ENCODE results near the gene SCARF2.
"Not testable (repeated sequence)": the region's sequence is repeated elsewhere in the genome, so short reads cannot be mapped to it uniquely, and the experiment has no call there.

SCARF2 gene

DNA sequence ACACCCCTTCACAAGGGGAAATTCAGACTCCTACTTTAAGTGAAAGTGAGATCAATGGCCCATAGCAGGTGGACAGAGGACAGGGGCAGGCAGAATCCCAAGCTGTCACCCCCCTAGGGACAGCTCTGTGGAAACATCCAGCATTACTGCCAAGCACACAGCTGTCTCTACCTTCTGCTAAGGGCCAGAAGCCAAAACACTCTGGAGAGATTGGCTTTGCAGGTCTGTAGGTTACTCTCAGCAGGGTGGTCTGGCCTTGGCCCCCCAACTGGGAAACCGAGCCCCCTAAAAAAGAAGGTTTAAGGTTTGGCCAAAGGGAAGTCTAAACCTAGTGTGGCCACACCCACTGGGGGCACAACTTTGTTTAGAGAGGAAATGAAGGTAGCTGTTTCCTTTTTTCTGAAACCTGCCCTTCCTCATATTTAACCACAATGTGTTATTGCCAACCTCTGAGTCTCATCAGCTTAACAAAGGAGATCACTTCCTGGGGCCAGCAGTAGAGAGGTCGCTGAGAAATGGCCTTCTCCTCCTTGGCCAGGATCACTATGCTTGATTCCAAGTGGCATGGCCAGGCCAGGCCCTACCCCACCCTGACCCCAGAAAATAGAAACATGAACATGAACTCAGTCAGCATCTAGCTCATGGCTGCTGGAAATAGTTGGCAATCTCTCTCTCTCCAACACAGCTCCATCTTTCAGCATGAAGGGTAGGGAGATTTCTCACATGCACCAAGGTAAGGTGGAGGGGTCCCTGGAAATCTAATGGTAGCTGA is 25.9 kb upstream of the SCARF2 start:
- DNase-seq (ENCODE audit: low read depth, low spot score) = no peak

DNA sequence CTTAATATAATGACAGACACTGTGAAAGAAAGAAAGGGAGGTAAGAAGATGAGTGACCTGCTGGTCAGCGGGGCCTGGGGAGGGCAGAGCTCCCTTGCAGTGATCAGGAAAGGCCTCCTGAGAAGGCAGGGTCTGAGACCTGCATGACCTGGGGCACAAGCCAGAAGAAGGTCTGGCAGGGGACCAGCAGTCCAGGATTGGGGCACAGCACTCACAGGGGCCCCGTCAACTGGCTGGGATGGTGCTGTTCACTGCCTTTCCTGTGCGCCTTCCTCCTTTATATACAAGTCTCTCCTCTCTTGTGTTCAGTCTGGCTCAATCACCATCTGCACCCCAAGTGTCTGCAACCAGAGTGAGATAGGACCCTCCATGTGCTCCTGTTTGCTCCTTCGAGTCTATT is 22.2 kb upstream of the SCARF2 start:
- no peak for DNase-seq (ENCODE audit: low read depth, low spot score)

DNA sequence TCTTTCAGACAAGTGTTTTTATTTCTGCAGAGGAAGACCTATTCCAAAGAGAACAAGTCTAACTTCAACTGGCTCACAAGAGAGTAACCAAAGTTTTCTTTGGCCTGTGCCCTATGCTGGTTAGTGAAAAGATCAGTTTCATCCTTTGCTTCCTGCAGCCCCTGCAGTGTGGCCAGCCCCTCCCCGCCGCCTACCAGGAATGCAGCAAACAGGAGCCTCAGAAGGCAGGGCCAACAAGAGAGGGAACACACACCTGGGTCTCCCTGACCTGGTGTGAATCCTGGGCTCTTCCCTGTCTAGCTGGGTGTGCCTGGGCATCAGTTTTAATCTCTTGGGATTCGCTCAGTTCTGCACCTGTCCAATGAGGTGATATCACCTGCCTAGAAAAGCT is 21.5 kb upstream of the SCARF2 start:
- no peak for DNase-seq (ENCODE audit: low read depth, low spot score)

DNA sequence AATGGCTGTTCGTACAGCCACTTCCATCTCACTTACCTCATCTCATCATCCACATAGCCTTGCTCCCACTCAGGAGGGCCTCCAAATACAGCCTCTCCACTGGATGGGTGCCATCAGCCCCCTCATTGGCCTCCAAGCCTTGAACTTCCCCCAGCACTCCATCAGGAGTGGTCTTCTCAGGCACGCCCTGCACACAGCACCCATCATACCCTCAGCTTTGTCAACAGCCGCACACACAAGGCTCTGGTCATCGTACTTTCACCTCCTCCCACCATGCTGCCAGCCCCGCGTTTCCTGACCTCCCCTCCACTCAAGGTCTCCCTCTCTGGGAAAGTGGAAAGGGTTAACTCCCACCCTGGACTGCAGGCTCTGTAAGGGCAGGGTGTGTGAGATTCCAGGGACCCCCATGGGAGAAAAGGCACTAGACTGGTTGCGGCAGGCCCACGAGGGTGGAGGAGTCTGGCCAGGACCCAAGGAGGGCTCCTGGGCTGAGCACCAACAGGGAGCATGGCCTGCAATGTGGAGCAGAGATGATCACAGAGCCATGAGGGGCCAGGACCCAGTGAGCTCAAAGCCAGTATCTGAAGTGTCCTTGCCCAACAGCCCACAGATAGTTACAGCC is 21.0 kb upstream of the SCARF2 start:
- no peak for DNase-seq (ENCODE audit: low read depth, low spot score)

DNA sequence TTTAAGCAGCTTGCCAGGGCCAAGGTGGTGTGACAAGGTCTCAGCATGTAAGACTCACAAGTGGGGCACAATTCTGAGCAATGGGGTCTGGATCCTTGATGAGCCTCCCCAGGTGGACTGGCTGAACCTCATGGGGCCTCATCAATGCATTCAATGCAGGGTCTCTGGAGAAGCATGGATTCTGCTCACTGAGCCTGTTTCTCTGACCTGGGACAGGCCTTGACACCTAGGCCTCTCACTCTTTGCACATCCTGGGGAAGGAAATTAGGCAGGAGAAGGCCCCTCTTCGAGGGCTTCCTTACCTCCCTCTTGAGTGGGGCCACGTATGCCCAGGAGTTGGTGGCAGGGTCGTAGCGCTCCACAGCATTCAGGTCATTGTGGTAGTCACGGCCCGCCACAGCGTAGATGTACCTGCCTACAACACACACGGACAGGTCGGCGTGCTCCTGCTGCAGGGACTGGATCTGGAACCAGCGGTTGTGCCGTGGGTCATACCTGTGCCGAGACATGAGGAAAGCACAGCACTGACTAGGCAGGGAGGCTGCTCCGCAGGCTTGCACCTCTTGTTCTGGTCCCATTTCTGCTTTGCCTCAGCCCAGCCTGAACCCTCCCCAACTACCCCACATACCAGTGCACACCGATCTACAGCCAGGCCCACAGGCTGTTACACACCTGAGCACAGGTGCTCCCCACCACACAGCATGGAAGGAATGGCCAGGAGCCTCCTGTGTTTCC is 20.0 kb upstream of the SCARF2 start:
- DNase-seq (ENCODE audit: low read depth, low spot score) = no peak

DNA sequence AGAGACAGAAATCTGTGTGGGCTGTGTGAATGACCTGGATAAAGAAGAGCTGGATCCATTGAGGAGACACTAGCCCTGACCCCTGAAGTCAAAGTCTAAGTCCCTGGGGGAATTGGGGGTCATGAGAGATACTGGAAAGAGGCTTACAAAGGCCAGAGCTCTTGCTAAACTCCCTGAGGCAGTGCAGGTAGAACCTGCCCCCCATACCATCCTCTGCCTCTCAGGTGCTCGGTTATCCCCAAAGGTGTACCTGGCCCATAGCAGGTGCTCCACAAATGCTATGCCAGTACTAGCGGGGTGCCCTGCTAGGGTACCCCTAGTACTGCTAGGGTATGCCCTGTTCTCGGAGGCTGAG is 19.1 kb upstream of the SCARF2 start:
- no peak for DNase-seq (ENCODE audit: low read depth, low spot score)

DNA sequence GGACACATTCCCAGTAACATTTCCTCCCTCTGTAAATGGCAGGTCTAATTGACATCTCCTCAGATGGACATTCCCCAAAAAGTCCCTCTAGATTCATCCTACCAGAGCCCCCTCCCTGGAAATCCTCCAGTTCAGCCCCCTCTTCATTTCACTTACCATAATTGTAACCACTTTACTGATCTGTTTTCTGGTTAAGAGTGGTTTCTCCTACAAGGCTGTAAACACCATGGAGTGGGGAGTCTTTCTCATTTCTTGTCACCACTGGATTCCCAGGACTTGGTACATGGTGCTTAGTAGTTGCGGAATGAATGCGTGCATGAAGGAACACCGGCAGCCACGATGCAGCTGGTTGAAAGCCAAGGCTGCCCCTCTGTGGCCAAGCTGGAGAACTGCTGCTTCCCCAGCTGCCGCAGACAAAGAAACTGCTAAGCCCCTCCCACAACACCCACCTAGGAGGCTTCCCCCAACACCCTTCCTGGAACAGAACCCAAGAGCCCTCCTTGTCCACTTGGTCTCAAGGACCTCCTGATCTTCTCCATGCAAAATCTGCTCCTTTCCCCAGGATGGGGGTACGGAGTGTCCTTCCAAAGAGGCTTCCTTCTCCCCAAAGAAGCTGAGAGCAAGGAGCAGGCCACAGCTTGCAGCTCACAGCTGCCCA is 18.6 kb upstream of the SCARF2 start:
- peak; percentile 39 for DNase-seq (ENCODE audit: low read depth, low spot score)

DNA sequence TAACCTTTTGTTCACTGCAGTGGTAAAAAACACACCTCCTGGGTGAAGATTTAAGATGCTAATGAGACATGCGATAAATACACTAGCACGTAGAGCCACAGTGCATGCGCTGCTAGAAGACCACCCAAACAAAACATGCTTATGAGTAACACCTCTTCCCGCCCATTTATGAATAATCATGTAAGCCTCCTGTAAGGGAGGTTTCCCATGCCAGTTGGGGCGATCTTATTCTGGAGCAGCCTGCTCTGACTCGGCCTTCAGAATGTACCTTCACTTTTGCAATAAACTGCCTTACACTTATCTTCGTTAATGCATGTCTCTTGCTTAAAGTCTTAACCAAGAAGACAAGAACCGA is 18.1 kb upstream of the SCARF2 start:
- DNase-seq (ENCODE audit: low read depth, low spot score) = no peak

DNA sequence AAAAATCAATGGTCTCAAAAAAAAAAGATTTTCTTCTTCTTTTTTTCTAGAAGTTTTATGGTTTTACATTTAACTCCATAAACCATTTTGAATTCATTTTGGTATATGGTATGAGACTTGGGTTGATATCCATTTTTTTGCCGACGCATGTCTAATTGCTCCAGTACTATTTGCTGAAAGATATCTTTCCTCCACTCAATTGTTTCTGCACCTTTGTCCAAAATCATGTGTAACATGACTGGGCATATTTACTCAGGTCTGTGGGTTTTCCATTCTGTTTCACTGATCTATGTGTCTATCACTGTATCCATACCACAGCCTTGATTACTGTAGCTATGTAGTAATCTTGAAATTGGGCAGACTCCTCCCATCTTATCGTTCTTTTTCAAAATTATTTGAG is 15.6 kb upstream of the SCARF2 start:
- DNase-seq (ENCODE audit: low read depth, low spot score) = no peak

DNA sequence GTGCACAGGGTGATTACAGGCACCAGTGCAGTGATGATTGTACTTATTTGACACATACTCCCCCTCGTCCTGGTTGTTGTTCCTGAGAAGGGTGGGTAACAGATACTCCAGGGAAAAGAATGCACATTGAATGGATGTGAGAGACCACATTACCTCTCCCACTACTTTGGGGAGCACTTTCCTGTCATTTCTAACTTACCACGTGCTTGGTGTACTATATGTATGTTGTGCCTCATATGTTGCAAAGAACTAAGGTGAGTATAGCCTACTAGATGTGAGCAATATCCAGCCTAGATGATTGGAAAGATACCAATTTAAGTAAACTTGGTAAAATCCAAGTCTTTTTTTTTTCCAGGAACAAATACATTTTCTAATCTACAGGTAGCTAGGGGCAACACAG is 14.3 kb upstream of the SCARF2 start:
- DNase-seq (ENCODE audit: low read depth, low spot score) = no peak

DNA sequence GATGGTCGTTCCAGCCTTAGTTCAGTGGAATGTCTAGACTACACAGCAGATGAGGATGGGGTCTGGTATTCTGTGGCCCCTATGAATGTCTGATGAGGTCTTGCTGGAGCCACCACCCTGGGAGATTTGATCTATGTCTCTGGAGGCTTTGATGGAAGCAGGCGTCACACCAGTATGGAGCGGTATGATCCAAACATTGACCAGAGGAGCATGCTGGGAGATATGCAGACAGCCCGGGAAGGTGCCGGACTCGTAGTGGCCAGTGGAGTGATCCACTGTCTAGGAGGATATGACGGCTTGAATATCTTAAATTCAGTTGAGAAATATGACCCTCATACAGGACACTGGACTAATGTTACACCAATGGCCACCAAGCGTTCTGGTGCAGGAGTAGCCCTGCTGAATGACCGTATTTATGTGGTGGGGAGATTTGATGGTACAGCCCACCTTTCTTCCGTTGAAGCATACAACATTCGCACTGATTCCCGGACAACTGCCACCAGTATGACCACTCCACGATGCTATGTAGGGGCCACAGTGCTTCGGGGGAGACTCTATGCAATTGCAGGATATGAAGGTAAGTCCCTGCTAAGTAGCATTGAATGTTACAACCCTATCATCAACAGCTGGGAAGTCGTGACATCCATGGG is 13.6 kb upstream of the SCARF2 start:
- not testable (repeated sequence) for DNase-seq (ENCODE audit: low read depth, low spot score)

DNA sequence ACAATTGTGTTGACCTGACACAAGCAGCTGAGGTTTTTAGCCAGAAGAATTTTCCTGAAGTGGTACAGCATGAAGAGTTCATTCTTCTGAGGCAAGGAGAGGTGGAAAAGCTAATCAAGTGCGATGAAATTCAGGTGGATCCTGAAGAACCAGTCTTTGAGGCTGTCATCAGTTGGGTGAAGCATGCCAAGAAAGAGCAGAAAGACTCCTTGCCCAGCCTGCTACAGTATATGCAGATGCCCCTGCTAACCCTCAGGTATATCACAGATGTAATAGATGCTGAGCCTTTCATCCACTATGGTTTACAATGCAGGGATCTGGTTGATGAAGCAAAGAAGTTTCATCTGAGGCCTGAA is 12.9 kb upstream of the SCARF2 start:
- DNase-seq (ENCODE audit: low read depth, low spot score) = no peak

DNA sequence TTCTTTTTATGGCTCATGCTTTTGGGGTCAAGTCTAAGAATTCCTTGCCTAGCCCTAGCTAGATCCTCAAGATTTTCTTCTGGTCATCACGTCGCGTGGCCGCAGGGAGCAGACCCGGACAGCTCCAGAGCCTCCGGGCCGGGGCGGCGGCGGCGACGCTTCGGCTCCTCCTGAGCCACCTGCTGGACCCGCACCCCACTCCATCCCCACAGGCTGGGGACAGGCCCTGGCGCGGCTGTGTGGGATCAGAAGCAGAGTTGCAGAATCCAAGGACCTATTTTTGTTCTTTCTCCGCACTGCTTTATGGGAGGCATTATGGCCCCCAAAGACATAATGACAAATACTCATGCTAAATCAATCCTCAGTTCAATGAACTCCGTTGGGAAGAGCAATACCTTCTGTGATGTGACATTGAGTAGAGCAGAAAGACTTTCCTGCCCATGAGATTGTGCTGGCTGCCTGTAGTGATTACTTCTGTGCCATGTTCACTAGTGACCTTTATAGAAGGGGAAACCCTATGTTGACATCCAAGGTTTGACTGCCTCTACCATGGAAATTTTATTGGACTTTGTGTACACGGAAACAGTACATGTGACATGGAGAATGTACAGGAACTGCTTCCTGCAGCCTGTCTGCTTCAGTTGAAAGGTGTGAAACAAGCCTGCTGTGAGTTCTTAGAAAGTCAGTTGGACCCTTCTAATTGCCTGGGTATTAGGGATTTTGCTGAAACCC is 12.4 kb upstream of the SCARF2 start:
- DNase-seq (ENCODE audit: low read depth, low spot score) = no peak

DNA sequence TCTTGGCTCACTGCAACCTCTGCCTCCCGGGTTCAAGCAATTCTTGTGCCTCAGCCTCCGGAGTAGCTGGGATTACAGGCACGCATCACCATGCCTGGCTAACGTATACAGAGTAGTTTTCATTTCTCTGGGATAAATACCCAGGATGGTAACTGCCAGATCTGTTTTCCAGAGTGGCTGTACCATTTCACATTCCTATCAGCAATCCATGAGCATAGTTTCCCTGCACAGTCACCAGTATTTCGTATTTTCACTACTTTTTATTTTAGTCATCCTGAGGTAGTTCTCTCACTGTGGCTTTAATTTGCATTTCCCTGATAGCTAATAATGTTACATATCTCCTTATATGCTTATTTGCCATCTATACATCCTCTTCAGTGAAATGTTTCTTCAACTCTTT is 11.0 kb upstream of the SCARF2 start:
- no peak for DNase-seq (ENCODE audit: low read depth, low spot score)

DNA sequence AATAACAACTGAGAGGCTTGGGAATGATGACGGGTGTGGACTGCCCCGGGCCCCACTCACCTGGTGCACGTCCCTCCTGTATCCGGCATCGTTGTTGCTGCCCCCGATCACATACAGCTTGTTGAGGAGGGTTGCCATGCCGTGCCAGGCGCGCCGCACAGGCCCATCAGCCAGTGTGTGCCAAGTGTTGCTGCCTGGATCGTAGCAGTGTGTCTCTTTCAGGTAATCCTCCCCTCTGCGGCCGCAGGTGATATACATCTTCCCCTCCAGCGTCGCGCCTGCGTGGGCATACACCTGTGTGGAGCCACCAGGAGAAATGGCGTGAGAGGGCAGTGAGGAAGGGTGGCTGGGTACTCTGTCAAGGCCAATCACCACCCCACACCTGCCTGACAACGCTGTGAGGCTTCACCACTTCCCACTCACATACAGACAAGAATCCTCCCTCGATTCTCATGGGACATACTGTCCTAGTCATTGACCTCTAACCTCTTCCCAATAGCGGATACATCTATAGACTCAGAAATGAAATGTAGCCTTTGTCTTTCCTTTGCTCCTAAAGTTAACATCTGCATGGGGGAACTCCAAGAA is 8.9 kb upstream of the SCARF2 start:
- no peak for DNase-seq (ENCODE audit: low read depth, low spot score)

DNA sequence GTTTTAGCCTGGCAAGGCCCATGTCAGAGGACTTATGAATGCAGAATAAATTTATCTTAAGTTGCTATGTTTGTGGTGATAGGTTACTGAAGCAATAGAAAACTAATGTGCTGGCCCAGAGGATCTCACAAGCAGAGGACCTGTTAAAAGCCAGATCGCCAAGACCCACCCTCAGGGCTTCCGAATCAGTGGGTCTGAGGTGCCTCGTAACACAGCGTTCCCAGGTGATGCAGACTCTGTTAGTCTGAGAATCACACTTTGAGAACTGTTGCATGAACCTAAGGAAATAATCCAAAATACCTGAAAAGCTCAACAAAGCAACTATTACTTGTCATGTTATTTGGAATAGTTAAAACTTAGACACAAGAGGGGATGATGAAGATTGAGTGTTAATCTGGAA is 6.7 kb upstream of the SCARF2 start:
- no peak for DNase-seq (ENCODE audit: low read depth, low spot score)

DNA sequence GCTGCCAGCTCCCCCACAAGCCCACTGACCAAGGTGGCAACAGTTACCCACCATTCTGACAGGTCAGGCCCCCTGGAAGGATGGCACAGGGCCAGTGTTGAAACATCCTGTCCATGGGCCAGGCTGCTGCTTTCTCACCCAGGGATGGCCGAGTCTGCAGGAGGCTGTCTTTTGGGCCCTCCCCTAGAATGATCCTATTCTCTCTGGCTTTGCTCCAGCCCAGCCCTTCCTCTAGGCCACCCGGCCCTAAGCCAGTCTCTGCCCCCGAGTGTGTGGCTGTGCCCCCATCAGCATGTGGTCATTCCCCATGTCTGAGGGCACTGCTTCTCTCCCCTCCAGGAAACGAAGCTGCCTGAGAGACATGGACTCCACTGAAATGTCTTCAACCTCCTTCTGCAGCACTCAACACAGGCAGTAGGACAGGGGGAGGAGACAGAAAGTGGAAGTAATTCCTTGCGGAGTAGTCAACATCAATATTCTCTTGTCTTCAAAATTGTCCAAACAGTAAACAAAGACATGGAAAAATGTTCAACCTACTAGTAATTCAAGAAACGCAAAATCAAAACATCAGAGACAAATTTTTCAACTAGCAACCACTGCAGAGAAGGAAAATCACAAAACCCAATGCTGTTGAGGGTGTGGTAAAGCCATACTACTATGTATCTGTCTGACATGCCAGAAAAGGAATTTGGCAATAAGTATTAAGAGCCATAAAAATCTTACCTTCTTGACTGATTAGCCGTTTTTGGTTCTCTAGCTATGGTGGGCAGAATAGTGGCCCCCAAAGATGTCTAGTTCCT is 5.1 kb upstream of the SCARF2 start:
- DNase-seq (ENCODE audit: low read depth, low spot score) = no peak

DNA sequence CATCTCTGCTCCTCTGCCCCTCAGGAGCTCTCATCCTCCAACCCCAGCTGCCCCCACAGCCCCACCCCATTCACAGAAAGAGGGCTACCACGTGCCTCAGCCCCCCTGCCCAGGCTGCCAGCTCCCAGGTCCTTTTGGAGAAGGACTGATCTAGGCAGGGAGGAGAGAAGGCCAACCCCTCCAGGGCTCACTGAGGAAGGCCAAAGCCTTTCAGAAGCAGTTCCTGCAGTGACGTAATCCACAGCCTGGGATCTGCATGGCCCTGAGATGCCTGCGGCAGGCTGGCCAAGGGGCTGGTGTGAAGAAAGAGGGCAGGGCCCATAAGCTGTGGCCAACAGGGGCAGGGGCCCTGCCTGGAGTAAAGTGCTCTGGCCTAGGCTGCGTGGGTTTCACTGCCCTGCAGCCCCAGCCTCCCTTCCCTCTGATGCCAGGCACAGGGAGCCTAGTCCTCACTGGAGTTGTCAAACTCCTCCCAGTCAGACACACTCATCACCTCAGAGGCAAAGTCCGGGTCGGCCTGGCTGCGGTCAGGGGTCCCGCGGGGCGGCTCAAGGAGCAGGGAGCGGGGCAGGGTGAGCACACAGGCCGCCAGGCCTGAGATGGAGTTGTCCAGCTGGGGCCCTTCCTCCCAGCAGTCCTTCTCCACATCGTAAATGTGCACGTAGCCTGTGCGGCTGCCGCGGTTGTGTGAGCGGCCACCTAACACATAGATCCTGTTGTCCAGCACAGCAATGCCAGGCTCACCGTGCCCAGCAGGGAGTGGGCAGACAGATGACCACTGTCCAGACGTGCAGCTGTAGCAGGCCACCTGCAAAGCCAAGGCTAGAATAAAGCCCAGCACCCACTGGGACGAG is 4.2 kb upstream of the SCARF2 start:
- DNase-seq (ENCODE audit: low read depth, low spot score) = no peak

Data from activated CD4-positive, CD25-positive, alpha-beta regulatory T cell treated with anti-CD3 and anti-CD28 coated beads, Interleukin-2, amount 50 U/mL, for 16 hours (primary cell).